GM13977 (cell line): ENCODE results near the gene FGGY.

Source experiments
- DNase-seq: peaks from one replicate; pipeline ENCODE4 v3.0.0; 2012; ENCODE audit warnings: low spot score
- CTCF ChIP-seq: IDR thresholded peaks from 2 replicates; pipeline ENCODE4 v1.5.1; 2012; ENCODE audit warnings: mild to moderate bottlenecking, control low read depth; ENCODE audit not compliant: insufficient read depth; ENCODE audit errors: extremely low read depth, missing control alignments
- in situ Hi-C: fragments of 300-500 bp; cut with MboI; formaldehyde crosslinking; loops from one replicate; pipeline ENCODE4 v1.12.0; 2022; ENCODE audit warnings: low sequenced_read_pairs, low pct_unique_long_range_greater_than_20kb, mixed read lengths, inconsistent platforms; ENCODE audit not compliant: unreplicated experiment

FGGY gene

GRCh38 chr1:59520827-59521418, 224.0 kb downstream of the FGGY start:
- no peak for DNase-seq
- in situ Hi-C loops: no loop called here
- TF ChIP-seq CTCF: no peak

- TF ChIP-seq CTCF: no peak
- in situ Hi-C loops: no loop called here
- DNase-seq: no peak
These were observed 224.6 kb downstream of the FGGY start for GRCh38 chr1:59521456-59521855.

- no peak for DNase-seq
- in situ Hi-C loops: no loop called here
- TF ChIP-seq CTCF: no peak
These were observed 226.1 kb downstream of the FGGY start for GRCh38 chr1:59522925-59523505.

- in situ Hi-C loops: no loop called here
- DNase-seq: no peak
- no peak for TF ChIP-seq CTCF
These were observed 227.0 kb downstream of the FGGY start for GRCh38 chr1:59523745-59524450.

GRCh38 chr1:59526240-59526639, 229.3 kb downstream of the FGGY start:
- DNase-seq: no peak
- in situ Hi-C loops: no loop called here
- no peak for TF ChIP-seq CTCF

- in situ Hi-C loops: no loop called here
- DNase-seq: no peak
- no peak for TF ChIP-seq CTCF
These were observed 231.6 kb downstream of the FGGY start for GRCh38 chr1:59528471-59528870.
